ENCODE results near the gene TOMM7. TPM values are rescaled to one million over a fixed set of nuclear protein-coding genes. Genes with fewer than 3 reads are reported as not detected.
"Not testable (repeated sequence)": the region's sequence is repeated elsewhere in the genome, so short reads cannot be mapped to it uniquely, and the experiment has no call there.

TOMM7 gene
- polyA plus RNA-seq, 1 donor (not counting 4 experiments of a cell fraction or from before 2014, with no cell fraction given), result 1,291 TPM

- Histone ChIP-seq H3K79me2 (ENCODE audit: control insufficient read depth, insufficient read depth, low read length) (peaks cover 9% of the 10 kb centered on the region), H3K9me3 (ENCODE audit: control insufficient read depth, low read depth, low read length) (no peaks in the 10 kb centered on the region), H3K4me3 (ENCODE audit: control insufficient read depth in 2 of 3, extremely low read depth in 1 of 3, insufficient read depth in 2 of 3, low read depth in 1 of 3, low read length in 3 of 3) (no peak overlapping the region), H4K20me1 (ENCODE audit: control insufficient read depth, extremely low read depth, insufficient read depth, low read length) (no peaks in the 10 kb centered on the region), H3K9ac (ENCODE audit: control insufficient read depth, extremely low read depth, insufficient read depth, low read length) (no peak overlapping the region), H3K27ac (ENCODE audit: control insufficient read depth, insufficient read depth, low read length) (no peak overlapping the region), H3K4me2 (ENCODE audit: control insufficient read depth, extremely low read depth, insufficient read depth, low read depth, low read length) (no peak overlapping the region), H3K4me1 (ENCODE audit: control insufficient read depth, extremely low read depth, insufficient read depth, low read length) (peaks cover 34% of the 10 kb centered on the region), H3K36me3 (ENCODE audit: control insufficient read depth in 2 of 2, extremely low read depth in 1 of 2, insufficient read depth in 2 of 2, low read length in 2 of 2) (peaks cover 0 to 4% of the 10 kb centered on the region in 2 experiments), H3K9me1 (ENCODE audit: control insufficient read depth, extremely low read depth, insufficient read depth, low read length) (no peaks in the 10 kb centered on the region), H2AFZ (ENCODE audit: control insufficient read depth, low read length) (no peak overlapping the region), H3K27me3 (ENCODE audit: control insufficient read depth, extremely low read depth, insufficient read depth, low read length) (no peaks in the 10 kb centered on the region)
- no peak for FAIRE-seq
- DNase-seq (ENCODE audit: low read depth, low spot score), result no peak
- dilution Hi-C loops (cut with MboI; ENCODE audit: extremely low pct_ligation_motif_present, low sequenced_read_pairs), result no loop called here
- TF ChIP-seq EZH2 (IDR thresholded peaks at IDR 0.05; ENCODE audit: low read length) (no peak), CTCF (optimal IDR thresholded peaks at IDR 0.05 in 1 of 3, IDR thresholded peaks at IDR 0.05 in 1 of 3, conservative IDR thresholded peaks at IDR 0.05 in 1 of 3; ENCODE audit: extremely low read depth in 1 of 3, insufficient read depth in 2 of 3, low read length in 3 of 3) (no peak)
Measured at GRCh38 chr7:22853138-22853537, 30.5 kb upstream of the TOMM7 start.

GRCh38 chr7:22851145-22851544 lies 28.5 kb upstream of the TOMM7 start:
- no peaks in the 10 kb centered on the region for H3K9me1 ChIP-seq (ENCODE audit: control insufficient read depth, extremely low read depth, insufficient read depth, low read length)
- no peak for DNase-seq (ENCODE audit: low read depth, low spot score)
- H3K27ac ChIP-seq (ENCODE audit: control insufficient read depth, insufficient read depth, low read length), result no peak overlapping the region
- H3K9me3 ChIP-seq (ENCODE audit: control insufficient read depth, low read depth, low read length), result no peaks in the 10 kb centered on the region
- no peak overlapping the region for H3K4me2 ChIP-seq (ENCODE audit: control insufficient read depth, extremely low read depth, insufficient read depth, low read depth, low read length)
- peaks cover 9% of the 10 kb centered on the region for H3K79me2 ChIP-seq (ENCODE audit: control insufficient read depth, insufficient read depth, low read length)
- no peak overlapping the region for H3K9ac ChIP-seq (ENCODE audit: control insufficient read depth, extremely low read depth, insufficient read depth, low read length)
- no peaks in the 10 kb centered on the region for H3K27me3 ChIP-seq (ENCODE audit: control insufficient read depth, extremely low read depth, insufficient read depth, low read length)
- no peak overlapping the region for H3K4me3 ChIP-seq (ENCODE audit: control insufficient read depth in 2 of 3, extremely low read depth in 1 of 3, insufficient read depth in 2 of 3, low read depth in 1 of 3, low read length in 3 of 3)
- dilution Hi-C loops (cut with MboI; ENCODE audit: extremely low pct_ligation_motif_present, low sequenced_read_pairs), result no loop called here
- H2AFZ ChIP-seq (ENCODE audit: control insufficient read depth, low read length), result no peak overlapping the region
- no peak for TF ChIP-seq CTCF (optimal IDR thresholded peaks at IDR 0.05 in 1 of 3, IDR thresholded peaks at IDR 0.05 in 1 of 3, conservative IDR thresholded peaks at IDR 0.05 in 1 of 3; ENCODE audit: extremely low read depth in 1 of 3, insufficient read depth in 2 of 3, low read length in 3 of 3)
- no peak for TF ChIP-seq EZH2 (IDR thresholded peaks at IDR 0.05; ENCODE audit: low read length)
- peaks cover 0 to 3% of the 10 kb centered on the region in 2 experiments for H3K36me3 ChIP-seq (ENCODE audit: control insufficient read depth in 2 of 2, extremely low read depth in 1 of 2, insufficient read depth in 2 of 2, low read length in 2 of 2)
- no peaks in the 10 kb centered on the region for H4K20me1 ChIP-seq (ENCODE audit: control insufficient read depth, extremely low read depth, insufficient read depth, low read length)
- no peak for FAIRE-seq
- peaks cover 14% of the 10 kb centered on the region for H3K4me1 ChIP-seq (ENCODE audit: control insufficient read depth, extremely low read depth, insufficient read depth, low read length)

- H3K27ac ChIP-seq (ENCODE audit: control insufficient read depth, insufficient read depth, low read length); H3K9ac ChIP-seq (ENCODE audit: control insufficient read depth, extremely low read depth, insufficient read depth, low read length); DNase-seq (ENCODE audit: low read depth, low spot score); FAIRE-seq; H3K36me3 ChIP-seq (ENCODE audit: control insufficient read depth in 2 of 2, extremely low read depth in 1 of 2, insufficient read depth in 2 of 2, low read length in 2 of 2); H2AFZ ChIP-seq (ENCODE audit: control insufficient read depth, low read length); H3K27me3 ChIP-seq (ENCODE audit: control insufficient read depth, extremely low read depth, insufficient read depth, low read length); dilution Hi-C loops (cut with MboI; ENCODE audit: extremely low pct_ligation_motif_present, low sequenced_read_pairs); H3K9me3 ChIP-seq (ENCODE audit: control insufficient read depth, low read depth, low read length); H4K20me1 ChIP-seq (ENCODE audit: control insufficient read depth, extremely low read depth, insufficient read depth, low read length); H3K4me3 ChIP-seq (ENCODE audit: control insufficient read depth in 2 of 3, extremely low read depth in 1 of 3, insufficient read depth in 2 of 3, low read depth in 1 of 3, low read length in 3 of 3); H3K4me2 ChIP-seq (ENCODE audit: control insufficient read depth, extremely low read depth, insufficient read depth, low read depth, low read length); H3K79me2 ChIP-seq (ENCODE audit: control insufficient read depth, insufficient read depth, low read length); H3K9me1 ChIP-seq (ENCODE audit: control insufficient read depth, extremely low read depth, insufficient read depth, low read length): not testable (repeated sequence)
- H3K4me1 ChIP-seq (ENCODE audit: control insufficient read depth, extremely low read depth, insufficient read depth, low read length), result peaks cover 11% of the 10 kb centered on the region
Measured at GRCh38 chr7:22850394-22850793, 27.7 kb upstream of the TOMM7 start.
